GM12873 (cell line): ENCODE data around the gene S100A14.

ENCODE experiments used
- TF ChIP-seq, protein P1 (sequence below): IDR thresholded peaks from 2 replicates; pipeline ENCODE4 v1.5.1; 2012; ENCODE audit warnings: low read depth, mild to moderate bottlenecking, moderate library complexity, low read length, control low read depth; ENCODE audit not compliant: insufficient read depth; ENCODE audit errors: missing control alignments

S100A14 gene

DNA sequence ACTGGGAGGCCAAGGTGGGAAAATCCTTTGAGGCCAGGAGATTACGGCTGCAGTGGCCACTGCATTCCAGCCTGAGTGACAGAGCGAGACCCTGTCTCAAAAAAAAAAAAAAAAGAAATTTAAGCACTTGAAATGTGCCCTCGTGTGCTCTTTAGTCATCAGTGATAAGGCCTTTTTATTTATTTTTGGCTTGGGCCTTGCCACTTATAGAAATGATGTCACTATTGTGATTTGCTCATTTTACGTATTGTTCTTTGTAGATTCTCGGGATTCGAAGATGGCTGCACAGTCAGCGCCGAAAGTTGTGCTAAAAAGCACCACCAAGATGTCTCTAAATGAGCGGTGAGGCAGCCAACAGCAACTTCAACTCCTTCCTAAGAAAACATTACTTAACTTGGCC, 20.2 kb upstream of the S100A14 start:
- TF ChIP-seq, protein P1, sequence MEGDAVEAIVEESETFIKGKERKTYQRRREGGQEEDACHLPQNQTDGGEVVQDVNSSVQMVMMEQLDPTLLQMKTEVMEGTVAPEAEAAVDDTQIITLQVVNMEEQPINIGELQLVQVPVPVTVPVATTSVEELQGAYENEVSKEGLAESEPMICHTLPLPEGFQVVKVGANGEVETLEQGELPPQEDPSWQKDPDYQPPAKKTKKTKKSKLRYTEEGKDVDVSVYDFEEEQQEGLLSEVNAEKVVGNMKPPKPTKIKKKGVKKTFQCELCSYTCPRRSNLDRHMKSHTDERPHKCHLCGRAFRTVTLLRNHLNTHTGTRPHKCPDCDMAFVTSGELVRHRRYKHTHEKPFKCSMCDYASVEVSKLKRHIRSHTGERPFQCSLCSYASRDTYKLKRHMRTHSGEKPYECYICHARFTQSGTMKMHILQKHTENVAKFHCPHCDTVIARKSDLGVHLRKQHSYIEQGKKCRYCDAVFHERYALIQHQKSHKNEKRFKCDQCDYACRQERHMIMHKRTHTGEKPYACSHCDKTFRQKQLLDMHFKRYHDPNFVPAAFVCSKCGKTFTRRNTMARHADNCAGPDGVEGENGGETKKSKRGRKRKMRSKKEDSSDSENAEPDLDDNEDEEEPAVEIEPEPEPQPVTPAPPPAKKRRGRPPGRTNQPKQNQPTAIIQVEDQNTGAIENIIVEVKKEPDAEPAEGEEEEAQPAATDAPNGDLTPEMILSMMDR, result no peak

DNA sequence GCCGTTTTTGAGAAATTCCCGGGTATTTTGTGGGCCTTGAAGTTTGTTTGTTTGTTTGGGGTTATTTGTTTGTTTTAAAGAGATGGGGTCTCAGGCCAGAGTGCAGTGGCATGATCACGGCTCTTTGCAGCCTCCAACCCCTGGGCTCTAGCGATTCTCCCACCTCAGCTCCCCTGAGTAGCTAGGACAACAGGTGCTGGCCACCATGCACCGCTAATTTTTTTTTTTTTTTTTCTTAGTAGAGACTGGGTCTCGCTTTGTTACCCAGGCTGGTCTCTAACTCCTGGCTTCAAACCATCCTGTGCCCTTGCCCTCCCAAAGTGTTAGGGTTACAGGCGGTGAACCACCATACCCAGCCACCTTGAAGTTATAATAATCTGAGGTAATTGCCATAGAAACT, 19.7 kb upstream of the S100A14 start:
- TF ChIP-seq, protein P1, result no peak

DNA sequence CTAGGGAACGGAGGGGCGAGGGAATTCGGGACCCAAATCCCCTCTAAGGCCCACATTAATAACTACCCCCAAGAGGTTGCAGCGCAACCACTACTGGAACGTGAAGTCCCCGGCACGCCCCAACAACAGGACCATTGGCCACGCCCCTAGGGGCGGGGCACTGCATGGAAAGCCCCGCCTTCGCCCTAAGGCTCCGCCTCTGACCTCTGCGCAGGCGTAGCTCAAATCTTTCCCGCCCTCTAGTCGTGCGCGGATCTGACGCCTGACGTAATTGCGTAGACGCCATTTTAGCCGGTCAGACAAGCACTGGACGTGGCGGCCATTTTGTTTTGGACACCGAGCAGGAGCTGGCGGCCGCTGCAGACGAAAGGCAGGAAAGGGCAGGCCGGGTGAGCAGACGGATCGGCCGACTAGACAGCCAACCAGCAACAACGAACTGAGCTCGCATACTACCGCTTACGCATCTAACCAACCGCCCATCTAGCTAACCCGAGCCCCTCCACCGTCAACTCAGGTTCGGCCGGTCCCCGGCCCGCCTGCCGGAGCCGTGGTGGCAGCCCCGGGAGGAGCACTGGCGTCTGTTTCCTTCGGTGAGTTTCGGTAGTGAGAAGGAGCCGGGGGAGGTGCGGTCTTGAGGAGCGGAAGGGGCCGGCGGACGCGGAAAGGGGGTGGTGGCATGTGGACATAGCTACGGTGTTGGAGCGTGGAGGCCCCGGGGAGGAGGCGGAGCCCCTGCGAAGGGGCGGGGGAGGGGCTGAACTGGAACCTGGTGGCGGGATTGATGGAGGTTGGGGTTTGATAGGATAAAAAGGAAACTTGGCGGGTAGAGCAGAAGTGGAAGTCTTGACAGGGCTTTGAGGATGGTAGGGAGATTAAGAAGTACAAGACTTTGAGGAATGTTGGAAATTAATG, 17.9 kb upstream of the S100A14 start, which contains the start of gene CHTOP:
TSS of gene CHTOP (plus strand) at position 313 of the 912 bp plus-strand sequence. CDS start 2,523 bp downstream, outside the sequence.
- TF ChIP-seq, protein P1, result no peak

DNA sequence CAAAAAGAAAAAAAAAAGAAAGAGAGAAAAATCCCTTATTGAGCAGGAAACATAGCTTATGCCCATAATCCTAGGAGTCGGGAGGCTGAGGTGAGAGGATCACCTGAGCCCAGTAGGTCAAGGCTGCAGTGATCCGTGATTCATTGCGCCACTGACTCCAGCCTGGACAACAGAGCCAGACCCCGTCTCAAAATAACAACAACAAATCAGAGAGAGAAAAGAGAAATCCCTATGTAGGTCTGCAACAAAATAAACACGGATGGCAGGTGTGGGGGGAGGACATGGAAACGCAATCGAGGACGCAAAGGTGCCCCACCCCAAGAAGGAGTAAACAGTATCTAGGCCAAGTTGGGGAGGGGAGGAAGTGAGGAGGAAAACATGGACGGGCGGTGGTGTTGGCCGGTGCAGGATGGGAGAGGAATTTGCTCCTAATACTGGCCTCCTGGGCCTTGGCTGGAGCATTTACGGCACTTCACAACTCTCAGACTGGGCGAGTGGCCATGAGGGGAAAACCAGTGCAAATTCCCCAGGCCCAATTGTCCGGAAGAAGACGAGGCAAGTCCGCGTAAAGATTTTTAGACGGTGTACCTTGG, 17.1 kb upstream of the S100A14 start:
- TF ChIP-seq, protein P1, result no peak

DNA sequence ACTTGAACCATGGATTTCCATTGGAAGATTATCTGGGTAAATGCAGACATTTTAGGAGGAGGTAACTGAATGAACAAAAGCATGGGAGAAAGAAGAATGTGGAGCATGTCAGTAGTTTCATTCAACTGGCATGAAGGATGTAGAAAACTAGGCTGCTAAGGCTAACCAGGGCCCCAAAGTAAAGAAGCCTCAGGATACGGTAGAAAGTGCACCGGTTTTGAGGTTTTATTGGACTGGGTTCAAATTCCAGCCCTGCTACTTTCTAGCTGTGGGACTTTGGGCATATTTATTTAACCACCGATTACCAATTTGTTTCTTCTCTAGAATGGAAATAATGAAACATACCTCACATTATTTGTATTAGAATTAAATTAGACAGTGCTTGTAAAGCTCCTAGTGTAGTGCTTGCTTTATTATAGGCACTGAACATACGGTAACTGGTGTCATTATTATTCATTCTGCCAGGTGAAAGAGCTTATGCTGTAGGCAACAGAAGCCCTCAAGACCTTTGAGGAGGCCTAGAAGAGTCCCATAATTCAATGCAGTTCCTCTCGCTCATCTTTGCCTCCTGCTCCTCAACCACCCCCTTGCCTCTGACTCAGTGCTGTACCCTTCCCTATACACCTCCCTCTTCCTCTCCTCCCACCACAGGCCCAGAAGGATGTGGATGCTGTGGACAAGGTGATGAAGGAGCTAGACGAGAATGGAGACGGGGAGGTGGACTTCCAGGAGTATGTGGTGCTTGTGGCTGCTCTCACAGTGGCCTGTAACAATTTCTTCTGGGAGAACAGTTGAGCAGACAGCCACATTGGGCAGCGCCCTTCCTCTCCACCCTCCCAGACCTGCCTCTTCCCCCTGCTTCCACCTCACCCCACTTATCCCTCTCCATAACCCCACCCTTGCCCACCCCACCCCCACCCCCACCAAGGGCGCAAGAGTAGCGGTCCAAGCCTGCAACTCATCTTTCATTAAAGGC, 15.2 kb upstream of the S100A14 start:
- TF ChIP-seq, protein P1, result no peak

DNA sequence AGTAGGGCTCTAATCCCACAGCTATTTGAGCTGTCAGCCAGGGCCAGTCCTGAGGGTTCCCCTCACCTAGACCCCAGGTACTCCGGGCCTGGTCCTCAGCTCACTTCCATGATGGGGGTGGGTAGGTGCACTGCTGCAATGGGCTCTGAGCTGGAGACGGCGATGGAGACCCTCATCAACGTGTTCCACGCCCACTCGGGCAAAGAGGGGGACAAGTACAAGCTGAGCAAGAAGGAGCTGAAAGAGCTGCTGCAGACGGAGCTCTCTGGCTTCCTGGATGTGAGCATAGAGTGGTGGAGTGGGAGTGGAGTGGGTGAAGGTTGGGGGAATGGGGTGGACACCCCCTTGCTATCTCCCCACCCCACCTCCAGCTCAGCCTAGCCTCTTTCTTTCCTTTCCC, 14.3 kb upstream of the S100A14 start:
- TF ChIP-seq, protein P1, result no peak
